Stimulated activated CD4-positive, alpha-beta T cell treated with anti-CD3 and anti-CD28 coated beads, Interleukin-1b, Interleukin-23, amount 100 ng/mL, for 1 hour (primary cell): ENCODE measurements around the gene ITGAL.
"Not testable (repeated sequence)": the region's sequence is repeated elsewhere in the genome, so short reads cannot be mapped to it uniquely, and the experiment has no call there.

Experiments
- DNase-seq, 2 donors: peaks; one replicate each; pipeline ENCODE4 v3.0.0-alpha.2; 2020; ENCODE audit warnings: low read depth in 2 of 2

Gene ITGAL

GRCh38 chr16:30472328-30472942, at the start of gene ITGAL:
TSS of gene ITGAL (plus strand) at chr16:30472742. CDS start at chr16:30472838, 96 bp downstream.
- DNase-seq, result peak; percentile 58 to 61

- no peak for DNase-seq
These were observed 44.5 kb upstream of the ITGAL start for GRCh38 chr16:30428055-30428454.

DNA sequence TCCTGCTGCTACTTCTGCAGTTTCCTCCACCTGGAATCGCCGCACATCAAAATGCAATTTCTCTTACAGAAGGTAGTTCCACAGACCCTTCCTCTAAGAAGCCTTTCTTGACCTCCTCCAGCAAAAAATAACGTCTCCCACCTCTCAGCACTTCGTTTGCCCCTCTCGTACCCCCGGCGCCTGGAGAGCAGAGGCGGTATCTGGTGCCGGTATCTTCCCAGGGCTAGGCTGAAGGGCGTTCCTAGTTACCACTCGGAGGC, 43.2 kb upstream of the ITGAL start:
- DNase-seq, result no peak

DNA sequence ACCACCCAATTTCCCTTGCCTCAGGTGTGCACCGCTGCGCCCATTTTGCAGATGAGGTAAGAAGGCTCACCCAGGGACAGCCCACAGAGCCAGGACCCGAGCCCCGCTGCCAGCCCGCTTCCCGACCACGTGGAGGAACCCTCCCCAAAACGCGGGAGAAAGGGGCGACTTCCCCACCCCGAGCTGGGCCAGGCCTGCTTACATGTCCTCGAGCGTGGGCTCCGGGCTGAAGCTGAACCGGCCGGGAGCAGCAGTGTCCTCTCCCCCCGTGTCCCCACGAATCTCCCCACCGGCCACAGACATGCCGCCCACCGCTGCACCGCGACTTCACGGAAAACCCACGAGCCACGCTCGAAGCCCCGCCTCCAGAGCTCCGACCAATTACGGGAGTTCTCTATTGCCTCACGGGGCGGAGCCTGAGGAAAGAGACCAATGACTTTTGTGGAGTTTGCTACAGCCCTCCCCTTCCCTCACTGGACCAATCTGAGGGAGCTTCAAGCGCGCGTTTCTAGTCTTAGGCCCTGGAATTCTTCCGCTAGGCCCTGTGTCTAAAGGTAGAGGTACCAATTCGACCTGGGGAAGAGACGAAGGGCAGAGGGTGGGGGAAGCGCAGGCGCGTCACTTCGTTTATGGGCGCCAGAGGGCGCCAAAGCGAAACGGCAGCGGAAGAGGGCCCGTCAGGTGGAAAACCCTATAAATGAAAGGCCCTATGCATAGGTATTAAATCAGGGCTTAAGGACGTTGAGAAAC, 42.7 kb upstream of the ITGAL start, which contains the start of gene DCTPP1:
Gene DCTPP1, minus strand, starts transcription at position 353 of the 750 bp plus-strand sequence. Its CDS starts 50 bp downstream, at position 303.
- peak; percentile 89 to 93 for DNase-seq

- DNase-seq, result no peak
These were observed 42.0 kb upstream of the ITGAL start for GRCh38 chr16:30430428-30430970.

DNA sequence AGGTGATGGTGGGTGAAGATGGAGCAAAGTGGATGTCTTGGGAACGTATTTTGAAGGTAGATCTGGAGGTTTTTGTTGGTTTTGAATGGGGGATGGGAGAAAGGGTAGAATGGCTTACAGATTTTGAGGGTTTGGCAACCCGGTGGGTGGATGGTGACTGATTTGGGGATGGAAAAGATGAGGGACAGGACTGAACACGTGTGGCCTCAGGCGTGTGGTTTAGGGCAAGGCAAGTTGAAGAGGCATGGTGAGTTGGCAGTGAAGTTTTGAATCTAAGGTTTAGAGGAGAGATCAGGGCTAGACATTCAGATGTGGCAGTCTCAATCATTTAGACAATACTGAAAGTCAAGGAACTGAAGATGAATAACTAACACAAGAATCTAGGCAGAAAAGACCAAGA, 37.7 kb upstream of the ITGAL start:
- no peak for DNase-seq

DNA sequence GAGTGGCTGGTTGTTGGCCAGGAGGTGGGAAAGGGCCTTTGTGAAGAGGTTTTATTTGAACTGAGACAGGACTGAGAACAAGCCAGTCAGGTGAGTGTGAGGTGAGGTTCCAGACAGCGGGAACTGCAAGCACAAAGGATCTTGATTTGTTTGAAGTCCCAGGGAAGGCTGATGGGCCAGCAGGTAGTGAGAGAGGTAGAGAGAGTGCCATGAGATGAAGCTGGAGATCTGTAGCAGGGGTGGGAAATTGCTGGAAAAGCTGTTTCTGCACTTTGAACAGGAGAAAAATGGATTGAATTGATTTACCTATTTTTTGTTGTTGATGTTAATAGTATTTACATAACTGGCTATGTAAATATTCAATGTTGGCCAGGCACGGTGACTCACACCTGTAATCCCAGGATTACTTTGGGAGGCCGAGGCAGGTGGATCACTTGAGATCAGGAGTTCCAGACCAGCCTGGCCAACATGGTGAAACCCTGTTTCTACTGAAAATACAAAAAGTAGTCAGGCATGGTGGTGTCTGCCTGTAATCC, 35.0 kb upstream of the ITGAL start:
- DNase-seq, result no peak

GRCh38 chr16:30438835-30439234, 33.7 kb upstream of the ITGAL start:
- no peak for DNase-seq

DNA sequence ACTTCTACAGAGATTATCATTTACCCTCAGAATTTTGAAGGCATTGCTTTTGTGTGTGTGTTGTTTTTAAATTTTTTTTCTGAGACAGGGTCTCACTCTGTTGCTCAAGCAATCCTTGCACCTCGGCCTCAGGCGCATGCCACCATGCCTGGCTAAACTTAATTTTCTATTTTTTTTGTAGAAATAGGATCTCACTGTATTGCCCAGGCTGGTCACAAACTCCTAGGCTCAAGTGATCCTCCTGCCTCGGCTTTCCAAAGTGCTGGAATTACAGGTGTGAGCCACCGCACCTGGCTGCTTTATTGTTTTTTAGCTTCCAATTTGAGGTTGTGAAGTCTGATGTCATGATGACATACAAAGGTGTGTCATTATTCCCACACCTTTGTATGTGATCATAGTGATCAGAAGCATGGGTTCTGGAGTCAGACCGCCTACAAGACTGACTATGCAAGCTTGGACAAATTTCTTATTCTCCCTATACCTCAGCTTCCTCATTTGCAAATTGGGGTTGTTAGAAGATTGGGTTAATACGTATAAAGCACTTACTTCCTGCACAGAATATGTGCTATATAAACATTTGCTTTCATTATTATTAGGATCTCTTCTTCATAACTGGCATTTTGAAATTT, 32.7 kb upstream of the ITGAL start:
- DNase-seq, result no peak

DNA sequence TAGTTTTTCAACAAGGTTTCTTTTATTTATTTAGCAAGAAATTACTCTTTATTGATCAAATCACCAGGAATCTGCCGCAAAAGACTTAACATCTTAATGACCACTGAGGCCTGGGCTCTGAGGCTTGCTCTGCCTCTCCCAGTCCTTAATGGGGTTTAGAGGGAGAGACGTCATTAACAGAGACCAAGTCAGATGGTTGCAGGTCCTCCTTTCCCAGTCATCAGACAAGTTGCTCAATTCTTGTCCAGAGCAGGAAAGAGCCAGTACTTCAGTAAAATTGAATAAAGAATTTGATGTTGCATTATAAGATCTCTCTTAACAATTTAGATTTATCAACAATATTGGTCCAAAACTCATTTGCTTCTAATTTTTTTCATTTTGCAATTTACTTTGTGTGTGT, 28.9 kb upstream of the ITGAL start:
- DNase-seq, result no peak

- DNase-seq, result no peak
These were observed 28.1 kb upstream of the ITGAL start for GRCh38 chr16:30444231-30445148.

DNA sequence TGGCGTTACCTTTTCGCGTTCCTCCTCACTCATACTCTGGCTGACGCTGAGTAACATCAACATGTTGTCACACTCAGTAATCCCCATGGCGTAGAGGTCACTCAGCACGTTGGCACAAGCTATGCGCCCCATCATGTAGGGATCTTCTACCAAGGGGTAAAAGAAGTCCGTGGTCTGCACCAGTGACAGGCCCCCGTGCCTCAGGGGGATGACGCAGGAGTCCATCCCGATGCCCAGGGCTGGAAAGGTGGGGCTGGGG, 27.5 kb upstream of the ITGAL start:
- no peak for DNase-seq

- DNase-seq, result peak; percentile 85 to 92
These were observed 26.9 kb upstream of the ITGAL start, which contains the start of gene SEPHS2 for GRCh38 chr16:30445408-30446202. TSS of gene SEPHS2 (minus strand) at chr16:30445874. CDS start at chr16:30445727, 147 bp downstream.

- no peak for DNase-seq
These were observed 26.3 kb upstream of the ITGAL start for GRCh38 chr16:30446203-30446595.

DNA sequence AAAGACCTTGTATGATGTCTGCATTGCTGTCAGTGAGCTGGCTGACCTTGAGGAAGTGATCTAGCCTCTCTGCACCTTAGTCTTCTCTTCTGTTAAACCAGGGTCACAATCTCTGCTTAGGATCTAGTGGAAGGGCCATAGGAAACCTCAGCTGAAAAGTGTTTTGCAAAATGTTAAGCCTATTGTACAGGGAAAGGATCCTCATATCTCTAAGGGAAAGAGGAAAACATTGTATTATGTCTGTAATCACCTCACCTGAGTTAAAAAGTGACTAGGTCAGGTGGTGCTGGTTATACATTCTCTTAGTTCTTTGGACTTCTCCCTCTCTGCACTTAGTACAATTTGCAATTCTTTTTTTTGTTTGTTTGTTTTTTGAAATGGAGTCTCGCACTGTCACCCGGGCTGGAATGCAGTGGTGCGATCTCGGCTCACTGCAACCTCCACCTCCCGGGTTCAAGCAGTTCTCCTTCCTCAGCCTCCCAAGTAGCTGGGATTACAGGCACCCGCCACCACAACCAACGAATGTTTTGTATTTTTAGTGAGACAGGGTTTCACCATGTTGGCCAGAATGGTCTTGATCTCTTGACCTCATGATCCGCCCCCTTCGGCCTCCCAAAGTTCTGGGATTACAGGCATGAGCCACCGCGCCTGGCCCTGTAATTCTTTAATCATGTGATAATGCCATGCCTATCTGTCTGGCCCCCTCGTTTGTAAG, 24.9 kb upstream of the ITGAL start:
- DNase-seq, result no peak

- DNase-seq, result no peak
These were observed 23.5 kb upstream of the ITGAL start for GRCh38 chr16:30449116-30449435.

GRCh38 chr16:30452709-30453580, 19.6 kb upstream of the ITGAL start:
- not testable (repeated sequence) for DNase-seq

- DNase-seq, result no peak
These were observed 16.2 kb upstream of the ITGAL start for GRCh38 chr16:30456302-30456701.

GRCh38 chr16:30457256-30457655, 15.3 kb upstream of the ITGAL start:
- no peak for DNase-seq
